ENCODE measurements around the gene KCNG2.
A peak's percentile ranks its signal among the peaks of the same experiment; 100 is the strongest.
"Not testable (repeated sequence)": the region's sequence is repeated elsewhere in the genome, so short reads cannot be mapped to it uniquely, and the experiment has no call there.

KCNG2 gene

DNA sequence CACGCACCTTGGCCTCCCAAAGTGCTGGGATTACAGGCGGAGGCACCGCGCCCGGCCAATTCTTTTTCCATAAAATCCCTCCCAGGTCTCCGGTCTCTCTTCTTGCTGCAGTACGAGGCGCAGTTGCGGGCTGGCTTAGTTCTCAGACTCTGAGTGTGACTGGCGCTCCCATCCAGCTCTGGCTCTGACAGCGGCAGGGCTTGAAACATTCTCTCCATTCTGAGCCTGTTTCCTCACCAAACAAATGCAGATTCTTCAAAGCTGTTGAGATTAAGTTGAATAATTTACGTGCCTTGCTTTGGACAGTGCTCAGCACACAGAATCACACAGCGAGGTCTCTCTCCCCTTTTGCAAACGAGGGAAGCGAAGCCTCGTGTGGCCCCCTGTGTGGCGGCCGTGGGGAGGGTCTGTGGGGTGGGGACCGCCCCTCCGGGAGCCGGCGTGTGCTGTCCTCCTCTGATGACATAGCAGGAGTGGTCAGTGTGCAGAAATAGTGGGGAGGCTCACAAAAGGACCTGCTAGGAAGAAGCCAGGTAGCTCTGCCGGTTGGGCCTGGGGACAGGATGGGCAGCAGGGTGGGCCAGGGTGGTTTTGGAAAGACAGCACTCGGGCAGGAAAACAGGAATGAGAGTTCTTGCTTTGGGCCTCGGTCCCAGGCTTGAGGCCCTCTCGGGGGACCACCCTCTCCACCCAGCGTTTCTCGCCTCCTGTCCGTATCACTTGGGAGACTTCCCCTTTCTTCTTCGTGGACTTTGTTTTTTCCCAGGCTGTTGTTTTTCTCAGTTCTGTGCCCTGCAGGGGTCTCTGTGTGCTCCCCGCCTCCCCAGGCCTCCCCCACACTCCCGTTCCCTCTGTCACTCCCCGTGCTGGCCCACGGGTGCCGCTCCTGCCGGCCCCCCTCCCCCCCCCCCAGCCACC lies 75.0 kb downstream of the KCNG2 start:
- no peak for DNase-seq

- no peak for DNase-seq
Observed at GRCh38 chr18:79873449-79874110, 75.8 kb downstream of the KCNG2 start.

GRCh38 chr18:79874553-79875530 lies 77.1 kb downstream of the KCNG2 start:
- DNase-seq, result no peak

- DNase-seq, result no peak
Observed at GRCh38 chr18:79875531-79875919, 77.8 kb downstream of the KCNG2 start.

GRCh38 chr18:79875931-79876461 lies 78.3 kb downstream of the KCNG2 start:
- no peak for DNase-seq

GRCh38 chr18:79876497-79876896 lies 78.8 kb downstream of the KCNG2 start:
- DNase-seq, result no peak

- no peak for DNase-seq
Observed at GRCh38 chr18:79877163-79878091, 79.7 kb downstream of the KCNG2 start.

- DNase-seq, result not testable (repeated sequence)
Observed at GRCh38 chr18:79878246-79878645, 80.5 kb downstream of the KCNG2 start.

GRCh38 chr18:79878741-79879378 lies 81.1 kb downstream of the KCNG2 start:
- no peak for DNase-seq

GRCh38 chr18:79879566-79879965 lies 81.8 kb downstream of the KCNG2 start:
- DNase-seq, result no peak

GRCh38 chr18:79881695-79882094 lies 84.0 kb downstream of the KCNG2 start:
- DNase-seq, result no peak

- no peak for DNase-seq
Observed at GRCh38 chr18:79882522-79883241, 84.9 kb downstream of the KCNG2 start.

- no peak for DNase-seq
Observed at GRCh38 chr18:79883461-79884293, 85.9 kb downstream of the KCNG2 start.

GRCh38 chr18:79884294-79884962 lies 86.7 kb downstream of the KCNG2 start:
- DNase-seq, result no peak

DNA sequence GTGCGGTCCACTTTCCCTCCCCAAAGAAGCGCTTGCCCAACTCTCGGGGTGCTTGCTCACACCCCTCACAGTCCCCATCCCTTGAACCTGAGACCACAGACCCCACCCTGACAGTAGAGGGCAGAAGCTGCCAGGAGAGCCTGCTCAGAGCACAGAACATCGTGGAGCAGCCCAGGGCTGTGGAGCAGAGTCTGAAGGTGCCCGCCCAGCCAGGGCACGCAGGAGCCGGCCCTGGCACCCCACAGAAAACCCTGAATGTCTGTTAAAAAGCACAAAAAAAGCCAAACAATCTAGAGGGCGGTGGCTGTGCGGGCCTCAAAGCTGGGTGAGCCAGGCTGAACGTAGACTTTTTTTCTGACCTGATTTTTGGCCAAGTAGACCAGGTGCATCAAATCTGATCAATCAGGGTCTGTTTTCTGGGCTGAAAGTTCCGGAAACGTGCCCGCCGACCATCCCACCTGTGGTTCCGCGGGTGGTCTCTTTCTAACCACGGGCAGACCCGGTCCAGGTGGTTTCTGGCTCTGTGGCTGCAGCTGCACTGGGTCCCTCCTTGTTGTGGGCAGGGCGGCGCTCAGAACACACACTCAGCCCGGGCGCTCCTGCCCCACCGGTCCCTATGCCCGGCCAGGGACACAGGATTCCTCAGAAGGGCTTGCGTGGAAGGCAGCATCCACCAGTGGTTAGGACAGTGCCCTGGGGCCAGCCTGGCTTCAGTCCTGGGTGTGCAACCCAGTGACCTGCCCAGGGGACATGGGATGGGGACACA lies 87.4 kb downstream of the KCNG2 start:
- DNase-seq, result no peak

DNA sequence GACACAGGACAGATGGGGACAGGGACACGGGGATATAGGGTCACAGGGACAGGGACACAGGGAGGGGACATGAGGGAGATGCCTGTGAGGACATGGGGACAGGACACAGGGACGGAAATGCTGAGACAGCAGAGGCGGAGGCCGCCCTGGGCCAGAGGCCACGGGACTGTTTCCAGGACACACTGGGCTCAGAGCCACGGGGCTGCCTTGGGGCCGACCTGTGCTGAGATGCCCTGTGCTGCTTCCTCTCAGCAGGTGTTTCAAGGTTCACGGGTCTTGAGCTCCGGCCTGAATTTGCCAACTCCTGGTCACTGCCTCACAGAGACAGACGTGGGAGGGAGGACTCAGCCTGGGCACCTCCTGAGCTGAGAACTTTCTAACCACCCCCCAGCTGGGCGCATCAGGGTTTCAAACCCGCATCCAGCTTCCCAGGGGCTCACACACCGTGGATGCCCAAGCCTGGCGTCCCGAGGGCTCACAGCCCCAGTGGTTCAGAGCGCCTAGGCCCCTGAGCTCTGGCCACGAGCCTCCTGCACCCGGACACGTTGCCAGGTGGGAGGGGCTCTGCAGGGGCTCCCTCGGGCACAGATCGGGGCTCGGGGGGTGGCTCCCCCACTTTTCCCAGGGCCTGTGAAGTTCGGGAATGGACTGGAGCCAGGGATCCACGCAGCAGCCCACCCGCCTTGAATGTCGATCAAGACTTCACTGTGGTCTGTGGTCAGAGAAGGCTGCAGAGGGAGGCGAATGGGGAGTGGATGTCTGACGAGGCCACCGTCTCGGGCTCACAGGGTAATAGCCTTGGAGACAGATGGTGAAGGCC lies 89.7 kb downstream of the KCNG2 start:
- peak in 1 of 2 experiments; percentile 9 for DNase-seq

- DNase-seq, result no peak
Observed at GRCh38 chr18:79888016-79888415, 90.3 kb downstream of the KCNG2 start.
